ENCODE data around the gene COPRS.

The COPRS gene

GRCh38 chr17:31808521-31809050, 50.5 kb downstream of the COPRS start:
- no peak for DNase-seq (ENCODE audit: extremely low read depth, low read depth)
- no peak overlapping the region for H3K4me3 ChIP-seq (replicated peaks; ENCODE audit: low read depth, low read length)
- no peak for TF ChIP-seq CTCF (IDR thresholded peaks at IDR 0.05; ENCODE audit: low read depth, low read length, missing control alignments)

GRCh38 chr17:31807846-31808245, 51.2 kb downstream of the COPRS start:
- TF ChIP-seq CTCF (IDR thresholded peaks at IDR 0.05; ENCODE audit: low read depth, low read length, missing control alignments), result no peak

GRCh38 chr17:31806921-31807320, 52.1 kb downstream of the COPRS start:
- DNase-seq (ENCODE audit: extremely low read depth, low read depth), result no peak
- TF ChIP-seq CTCF (IDR thresholded peaks at IDR 0.05; ENCODE audit: low read depth, low read length, missing control alignments), result no peak
- no peak overlapping the region for H3K4me3 ChIP-seq (replicated peaks; ENCODE audit: low read depth, low read length)

More at GRCh38 chr17:31807846-31808245, 51.2 kb downstream of the COPRS start:
- H3K4me3 ChIP-seq (replicated peaks; ENCODE audit: low read depth, low read length), result no peak overlapping the region
- no peak for DNase-seq (ENCODE audit: extremely low read depth, low read depth)

- TF ChIP-seq CTCF (IDR thresholded peaks at IDR 0.05; ENCODE audit: low read depth, low read length, missing control alignments), result no peak
- no peak for DNase-seq (ENCODE audit: extremely low read depth, low read depth)
- no peak overlapping the region for H3K4me3 ChIP-seq (replicated peaks; ENCODE audit: low read depth, low read length)
These were observed 55.4 kb downstream of the COPRS start for GRCh38 chr17:31803494-31804213.

- DNase-seq (ENCODE audit: extremely low read depth, low read depth), result no peak
- H3K4me3 ChIP-seq (replicated peaks; ENCODE audit: low read depth, low read length), result no peak overlapping the region
- TF ChIP-seq CTCF (IDR thresholded peaks at IDR 0.05; ENCODE audit: low read depth, low read length, missing control alignments), result no peak
These were observed 56.5 kb downstream of the COPRS start for GRCh38 chr17:31802502-31802901.

Measured in HFF-Myc (cell line).